GM23338 (cell line): ENCODE measurements around the gene SULT1A2.
"Not testable (repeated sequence)": the region's sequence is repeated elsewhere in the genome, so short reads cannot be mapped to it uniquely, and the experiment has no call there.

Source experiments
- CTCF ChIP-seq, 2 experiments: fragments of 200-600 bp in 1 of 2; sonication (generic) in 1 of 2; conservative IDR thresholded peaks; 2 replicates each; pipeline versions ENCODE4 v1.5.1 to v1.6.1; 2016 to 2017; ENCODE audit warnings: antibody characterized with exemption in 2 of 2, low read depth in 2 of 2, mild to moderate bottlenecking in 2 of 2, moderate library complexity in 1 of 2
- ETS1 ChIP-seq: IDR thresholded peaks from 2 replicates; pipeline ENCODE4 v1.6.1; 2016; ENCODE audit warnings: antibody characterized with exemption
- EZH2 ChIP-seq: fragments of 200-600 bp; sonication (generic); IDR thresholded peaks from one replicate; pipeline ENCODE4 v1.8.0; 2017; ENCODE audit warnings: antibody characterized with exemption, mild to moderate bottlenecking, low read depth; ENCODE audit not compliant: unreplicated experiment
- EZH2phosphoT487 ChIP-seq: fragments of 200-600 bp; sonication (generic); IDR thresholded peaks from one replicate; pipeline ENCODE4 v1.8.1; 2018; ENCODE audit warnings: antibody characterized with exemption; ENCODE audit not compliant: unreplicated experiment
- JUNB ChIP-seq: IDR thresholded peaks from one replicate; pipeline ENCODE4 v1.6.1; 2016; ENCODE audit warnings: antibody characterized with exemption; ENCODE audit not compliant: unreplicated experiment
- POLR2AphosphoS5 ChIP-seq: IDR thresholded peaks from 2 replicates; pipeline ENCODE4 v1.6.1; 2016; ENCODE audit warnings: antibody characterized with exemption, low read depth
- STAT1 ChIP-seq: IDR thresholded peaks from one replicate; pipeline ENCODE4 v1.6.1; 2016; ENCODE audit warnings: antibody characterized with exemption; ENCODE audit not compliant: unreplicated experiment

GRCh38 chr16:28614561-28614960, 17.7 kb upstream of the SULT1A2 start:
- not testable (repeated sequence) for TF ChIP-seq JUNB; POLR2AphosphoS5; EZH2; CTCF (conservative IDR thresholded peaks at IDR 0.05; ENCODE audit: low read depth in 2 of 2); EZH2phosphoT487; ETS1; STAT1
